ENCODE results near the gene TICRR. TPM values are rescaled to one million over a fixed set of nuclear protein-coding genes. Genes with fewer than 3 reads are reported as not detected.

The TICRR gene
- total and polyA plus RNA-seq, 4 experiments from 2014 or later = 0.07 to 0.14 (median 0.12) TPM; not detected in 1

DNA sequence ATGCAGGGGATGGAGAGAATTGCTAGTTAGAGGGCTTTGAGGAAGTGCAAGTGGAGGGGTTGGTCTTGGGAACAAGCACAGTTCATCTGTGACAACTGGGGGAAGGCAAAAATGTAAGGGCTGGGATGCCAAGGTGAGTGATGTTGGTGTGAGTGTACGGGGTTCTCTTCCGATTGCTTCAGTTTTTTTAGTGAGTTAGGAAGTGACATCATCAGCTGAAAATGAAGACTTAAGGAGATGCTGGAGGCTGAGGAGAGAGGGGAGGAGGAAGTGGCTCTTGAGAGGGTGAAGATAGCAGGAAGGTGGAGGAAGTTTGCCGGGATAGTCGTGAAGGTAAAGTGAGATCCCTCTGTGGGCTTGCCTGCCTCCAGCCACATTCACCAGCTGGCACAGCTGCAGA, 12.7 kb downstream of the TICRR start:
- no peak overlapping the region for H3K27ac ChIP-seq (ENCODE audit: low read depth, low read length)
- Mint-ChIP-seq H3K27ac (no peak overlapping the region), H3K4me3 (no peak overlapping the region), H3K4me1 (no peaks in the 10 kb centered on the region), H3K9me3 (no peaks in the 10 kb centered on the region), H3K36me3 (no peaks in the 10 kb centered on the region), H3K27me3 (no peaks in the 10 kb centered on the region)
- ChIA-PET POLR2A (ENCODE audit: partially characterized antibody) (interaction anchor here (1.3 kb wide), 1 partner anchor 13 kb away, joined by 4 read pairs; the partner anchor contains the start of gene TICRR), CTCF (ENCODE audit: partially characterized antibody) (no interaction called here)
- no peaks in the 10 kb centered on the region for H3K9me3 ChIP-seq (ENCODE audit: control insufficient read depth in 1 of 2, low read length in 2 of 2)
- H3K4me3 ChIP-seq (ENCODE audit: low read length in 2 of 2) = no peak overlapping the region
- intact Hi-C loops (cut with micrococcal nuclease) = no loop called here
- no peak for DNase-seq
- no peaks in the 10 kb centered on the region for H3K27me3 ChIP-seq (ENCODE audit: insufficient read depth, low read length)
- no peaks in the 10 kb centered on the region for H3K4me1 ChIP-seq (ENCODE audit: insufficient read depth, low read length)
- H3K36me3 ChIP-seq (ENCODE audit: insufficient read depth, low read length) = no peaks in the 10 kb centered on the region

GRCh38 chr15:89591834-89592233, 16.6 kb downstream of the TICRR start:
- intact Hi-C loops (cut with micrococcal nuclease) = no loop called here
- Mint-ChIP-seq H3K9me3 (no peaks in the 10 kb centered on the region), H3K4me3 (no peak overlapping the region), H3K36me3 (no peaks in the 10 kb centered on the region), H3K4me1 (no peaks in the 10 kb centered on the region), H3K27ac (no peak overlapping the region), H3K27me3 (no peaks in the 10 kb centered on the region)
- CTCF ChIA-PET (ENCODE audit: partially characterized antibody) = no interaction called here
- H3K27ac ChIP-seq (ENCODE audit: low read depth, low read length) = no peak overlapping the region
- POLR2A ChIA-PET (ENCODE audit: partially characterized antibody) = no interaction called here
- DNase-seq = no peak
- no peaks in the 10 kb centered on the region for H3K36me3 ChIP-seq (ENCODE audit: insufficient read depth, low read length)
- no peaks in the 10 kb centered on the region for H3K27me3 ChIP-seq (ENCODE audit: insufficient read depth, low read length)
- H3K4me3 ChIP-seq (ENCODE audit: low read length in 2 of 2) = no peak overlapping the region
- H3K4me1 ChIP-seq (ENCODE audit: insufficient read depth, low read length) = no peaks in the 10 kb centered on the region
- H3K9me3 ChIP-seq (ENCODE audit: control insufficient read depth in 1 of 2, low read length in 2 of 2) = no peaks in the 10 kb centered on the region

GRCh38 chr15:89593018-89593417, 17.7 kb downstream of the TICRR start:
- no peak for DNase-seq
- Mint-ChIP-seq H3K4me1 (no peaks in the 10 kb centered on the region), H3K9me3 (peaks cover 0 to 1% (median 0%) of the 10 kb centered on the region in 8 donors), H3K36me3 (no peaks in the 10 kb centered on the region), H3K4me3 (no peak overlapping the region), H3K27ac (no peak overlapping the region), H3K27me3 (no peaks in the 10 kb centered on the region)
- POLR2A ChIA-PET (ENCODE audit: partially characterized antibody) = no interaction called here
- Histone ChIP-seq H3K27ac (ENCODE audit: low read depth, low read length) (no peak overlapping the region), H3K27me3 (ENCODE audit: insufficient read depth, low read length) (no peaks in the 10 kb centered on the region), H3K36me3 (ENCODE audit: insufficient read depth, low read length) (no peaks in the 10 kb centered on the region), H3K4me3 (ENCODE audit: low read length in 2 of 2) (no peak overlapping the region), H3K4me1 (ENCODE audit: insufficient read depth, low read length) (no peaks in the 10 kb centered on the region), H3K9me3 (ENCODE audit: control insufficient read depth in 1 of 2, low read length in 2 of 2) (no peaks in the 10 kb centered on the region)
- CTCF ChIA-PET (ENCODE audit: partially characterized antibody) = no interaction called here
- intact Hi-C loops (cut with micrococcal nuclease) = no loop called here

DNA sequence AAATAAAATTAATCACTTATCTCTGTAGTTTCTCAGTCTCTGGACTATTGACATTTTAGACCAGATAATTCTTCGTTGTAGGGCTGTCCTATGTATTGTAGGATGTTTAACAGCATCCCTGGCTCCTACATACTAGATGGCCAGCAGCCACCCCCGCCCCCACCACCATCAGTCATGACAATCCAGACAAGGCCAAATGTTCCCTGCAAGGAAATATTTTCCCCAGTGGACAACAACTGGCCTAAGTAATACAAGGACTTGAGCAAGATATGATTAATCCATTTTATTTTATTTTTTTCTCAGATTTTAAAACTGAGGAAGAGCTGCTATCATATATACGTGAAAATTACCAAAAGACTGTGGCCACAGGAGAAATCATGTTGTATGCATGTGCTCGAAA, 23.8 kb downstream of the TICRR start:
- intact Hi-C loops (cut with micrococcal nuclease) = no loop called here
- no peaks in the 10 kb centered on the region for H3K4me1 Mint-ChIP-seq
- H3K36me3 Mint-ChIP-seq = no peaks in the 10 kb centered on the region
- H3K27ac Mint-ChIP-seq = no peak overlapping the region
- H3K9me3 Mint-ChIP-seq = peaks cover 0 to 1% (median 0%) of the 10 kb centered on the region in 8 donors
- H3K4me3 ChIP-seq (ENCODE audit: low read length in 2 of 2) = no peak overlapping the region
- no peak for DNase-seq
- H3K27me3 ChIP-seq (ENCODE audit: insufficient read depth, low read length) = no peaks in the 10 kb centered on the region
- no peaks in the 10 kb centered on the region for H3K36me3 ChIP-seq (ENCODE audit: insufficient read depth, low read length)
- no peaks in the 10 kb centered on the region for H3K27me3 Mint-ChIP-seq
- H3K27ac ChIP-seq (ENCODE audit: low read depth, low read length) = no peak overlapping the region
- no peak overlapping the region for H3K4me3 Mint-ChIP-seq
- no peaks in the 10 kb centered on the region for H3K4me1 ChIP-seq (ENCODE audit: insufficient read depth, low read length)
- ChIA-PET CTCF (ENCODE audit: partially characterized antibody) (no interaction called here), POLR2A (ENCODE audit: partially characterized antibody) (no interaction called here)
- H3K9me3 ChIP-seq (ENCODE audit: control insufficient read depth in 1 of 2, low read length in 2 of 2) = no peaks in the 10 kb centered on the region

DNA sequence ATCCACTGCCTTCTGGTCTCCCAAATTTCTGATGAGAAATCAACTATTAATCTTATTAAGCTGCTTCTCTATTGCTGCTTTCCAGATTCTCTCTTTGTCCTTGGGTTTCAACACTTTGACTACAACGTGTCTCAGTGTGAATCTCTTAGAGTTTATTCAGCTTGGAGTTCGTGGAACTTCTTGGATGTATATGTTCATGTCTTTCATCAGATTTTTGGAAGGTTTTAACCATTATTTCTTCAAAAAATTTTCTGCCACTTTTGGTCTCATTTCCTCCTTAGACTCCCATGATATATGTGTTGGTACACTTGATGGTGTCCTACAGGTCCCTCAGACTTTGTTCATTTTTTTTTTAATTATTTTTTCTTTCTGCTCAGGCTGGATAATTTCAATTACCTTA, 36.0 kb downstream of the TICRR start:
- peaks cover 3 to 18% of the 10 kb centered on the region in 2 donors for H3K36me3 Mint-ChIP-seq
- Histone ChIP-seq H3K9me3 (ENCODE audit: control insufficient read depth in 1 of 2, low read length in 2 of 2) (no peaks in the 10 kb centered on the region), H3K4me1 (ENCODE audit: insufficient read depth, low read length) (no peaks in the 10 kb centered on the region), H3K27ac (ENCODE audit: low read depth, low read length) (no peak overlapping the region), H3K4me3 (ENCODE audit: low read length in 2 of 2) (no peak overlapping the region), H3K27me3 (ENCODE audit: insufficient read depth, low read length) (no peaks in the 10 kb centered on the region), H3K36me3 (ENCODE audit: insufficient read depth, low read length) (no peaks in the 10 kb centered on the region)
- no peaks in the 10 kb centered on the region for H3K4me1 Mint-ChIP-seq
- H3K9me3 Mint-ChIP-seq = peaks cover 0 to 34% (median 22%) of the 10 kb centered on the region in 8 donors
- DNase-seq = no peak
- ChIA-PET CTCF (ENCODE audit: partially characterized antibody) (no interaction called here), POLR2A (ENCODE audit: partially characterized antibody) (no interaction called here)
- no peaks in the 10 kb centered on the region for H3K27me3 Mint-ChIP-seq
- intact Hi-C loops (cut with micrococcal nuclease) = no loop called here
- H3K27ac Mint-ChIP-seq = no peak overlapping the region
- no peak overlapping the region for H3K4me3 Mint-ChIP-seq

DNA sequence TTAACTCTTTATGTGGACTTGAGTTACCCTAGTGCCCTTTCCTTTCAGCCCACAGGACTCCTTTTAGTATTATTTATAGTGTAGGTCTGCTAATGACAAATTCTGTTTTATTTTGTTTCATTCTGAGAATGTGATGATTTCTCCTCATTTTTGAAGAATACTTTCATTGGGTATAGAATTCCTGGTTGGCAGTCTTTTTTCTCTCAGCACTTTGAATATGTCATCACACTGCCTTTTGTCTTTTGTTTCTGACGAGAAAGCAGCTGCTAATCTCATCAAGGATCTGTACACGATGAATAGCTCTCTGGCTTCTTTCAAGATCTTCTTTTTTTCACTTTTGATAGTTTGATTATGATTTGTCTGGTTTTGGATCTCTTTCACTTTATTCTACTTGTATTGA, 37.8 kb downstream of the TICRR start:
- ChIA-PET CTCF (ENCODE audit: partially characterized antibody) (no interaction called here), POLR2A (ENCODE audit: partially characterized antibody) (no interaction called here)
- Histone ChIP-seq H3K27me3 (ENCODE audit: insufficient read depth, low read length) (no peaks in the 10 kb centered on the region), H3K9me3 (ENCODE audit: control insufficient read depth in 1 of 2, low read length in 2 of 2) (no peaks in the 10 kb centered on the region), H3K4me3 (ENCODE audit: low read length in 2 of 2) (no peak overlapping the region), H3K27ac (ENCODE audit: low read depth, low read length) (no peak overlapping the region), H3K4me1 (ENCODE audit: insufficient read depth, low read length) (no peaks in the 10 kb centered on the region), H3K36me3 (ENCODE audit: insufficient read depth, low read length) (no peaks in the 10 kb centered on the region)
- Mint-ChIP-seq H3K27me3 (no peaks in the 10 kb centered on the region), H3K27ac (no peak overlapping the region), H3K9me3 (peaks cover 0 to 34% (median 22%) of the 10 kb centered on the region in 8 donors), H3K36me3 (peaks cover 3 to 18% of the 10 kb centered on the region in 2 donors), H3K4me3 (no peak overlapping the region), H3K4me1 (no peaks in the 10 kb centered on the region)
- DNase-seq = no peak
- intact Hi-C loops (cut with micrococcal nuclease) = no loop called here

DNA sequence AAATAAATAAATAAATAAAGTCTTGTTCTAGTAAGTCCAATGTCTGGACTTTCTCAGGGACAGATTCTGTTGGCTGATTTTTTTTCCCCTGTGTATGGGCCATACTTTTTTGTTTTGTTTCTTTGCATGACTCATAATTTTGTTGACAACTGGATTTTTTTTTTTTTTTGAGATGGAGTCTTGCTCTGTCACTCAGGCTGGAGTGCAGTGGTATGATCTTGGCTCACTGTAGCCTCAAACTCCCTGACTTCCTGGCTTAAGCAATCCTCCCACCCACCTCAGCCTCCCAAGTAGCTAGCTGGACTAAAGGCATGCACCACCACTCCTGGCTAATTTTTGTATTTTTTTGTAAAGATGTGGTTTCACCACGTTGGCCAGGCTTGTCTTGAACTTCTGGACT, 38.9 kb downstream of the TICRR start:
- Mint-ChIP-seq H3K4me3 (no peak overlapping the region), H3K27me3 (no peaks in the 10 kb centered on the region), H3K27ac (no peak overlapping the region), H3K4me1 (no peaks in the 10 kb centered on the region), H3K36me3 (peaks cover 3 to 18% of the 10 kb centered on the region in 2 donors), H3K9me3 (peaks cover 0 to 34% (median 22%) of the 10 kb centered on the region in 8 donors)
- H3K27ac ChIP-seq (ENCODE audit: low read depth, low read length) = no peak overlapping the region
- no peaks in the 10 kb centered on the region for H3K27me3 ChIP-seq (ENCODE audit: insufficient read depth, low read length)
- H3K4me1 ChIP-seq (ENCODE audit: insufficient read depth, low read length) = no peaks in the 10 kb centered on the region
- DNase-seq = no peak
- ChIA-PET POLR2A (ENCODE audit: partially characterized antibody) (no interaction called here), CTCF (ENCODE audit: partially characterized antibody) (no interaction called here)
- no peaks in the 10 kb centered on the region for H3K36me3 ChIP-seq (ENCODE audit: insufficient read depth, low read length)
- no peaks in the 10 kb centered on the region for H3K9me3 ChIP-seq (ENCODE audit: control insufficient read depth in 1 of 2, low read length in 2 of 2)
- intact Hi-C loops (cut with micrococcal nuclease) = no loop called here
- no peak overlapping the region for H3K4me3 ChIP-seq (ENCODE audit: low read length in 2 of 2)

DNA sequence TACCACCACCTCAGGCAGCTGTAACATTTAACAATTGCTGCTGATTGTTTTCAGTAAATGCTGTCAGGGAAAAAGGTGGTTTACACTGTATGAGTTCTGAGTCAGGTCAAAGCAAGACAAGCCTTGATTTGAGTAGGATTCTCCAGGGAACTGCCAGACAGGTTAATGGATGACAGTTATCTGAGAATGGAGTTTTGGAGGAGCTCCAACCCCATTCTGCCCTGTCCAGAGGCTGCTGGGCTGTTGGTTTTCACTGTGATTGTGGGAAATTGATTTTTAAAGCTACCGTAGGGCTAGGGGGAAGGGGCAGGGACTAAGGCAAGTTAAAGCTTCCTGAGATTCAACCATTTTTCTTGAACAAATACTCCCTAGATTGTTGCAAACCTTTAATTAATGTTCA, 39.9 kb downstream of the TICRR start:
- ChIA-PET POLR2A (ENCODE audit: partially characterized antibody) (no interaction called here), CTCF (ENCODE audit: partially characterized antibody) (interaction anchor here (0.6 kb wide), 1 partner anchor 971 kb away, joined by 3 read pairs; no protein-coding TSS in a partner anchor)

More for the DNA sequence above, 39.9 kb downstream of the TICRR start:
- no peak overlapping the region for H3K4me3 ChIP-seq (ENCODE audit: low read length in 2 of 2)
- no peaks in the 10 kb centered on the region for H3K9me3 ChIP-seq (ENCODE audit: control insufficient read depth in 1 of 2, low read length in 2 of 2)
- no peak overlapping the region for H3K27ac ChIP-seq (ENCODE audit: low read depth, low read length)
- Mint-ChIP-seq H3K9me3 (peaks cover 0 to 34% (median 22%) of the 10 kb centered on the region in 8 donors), H3K4me3 (no peak overlapping the region), H3K27ac (no peak overlapping the region), H3K27me3 (no peaks in the 10 kb centered on the region), H3K36me3 (peaks cover 3 to 18% of the 10 kb centered on the region in 2 donors), H3K4me1 (no peaks in the 10 kb centered on the region)
- H3K36me3 ChIP-seq (ENCODE audit: insufficient read depth, low read length) = no peaks in the 10 kb centered on the region
- intact Hi-C loops (cut with micrococcal nuclease) = no loop called here
- H3K27me3 ChIP-seq (ENCODE audit: insufficient read depth, low read length) = no peaks in the 10 kb centered on the region
- H3K4me1 ChIP-seq (ENCODE audit: insufficient read depth, low read length) = no peaks in the 10 kb centered on the region
- DNase-seq = no peak
